AG04449 (cell line): Measurements from ENCODE around the gene KRT1.

Experiments
- CTCF ChIA-PET: fragments of 350-600 bp; formaldehyde crosslinking; extraction: SDS; loops from one replicate; lab custom pipeline; 2021; ENCODE audit warnings: antibody characterized with exemption; lab: Yijun Ruan, JAX
- POLR2A ChIA-PET: fragments of 400-600, 350-600 bp; formaldehyde crosslinking; extraction: SDS; loops from one replicate; lab custom pipeline; 2020; ENCODE audit warnings: antibody characterized with exemption, inconsistent platforms; lab: Yijun Ruan, JAX
- DNase-seq: peaks from one replicate; pipeline ENCODE4 v3.0.0-alpha.2; 2010; ENCODE audit warnings: low read depth, low spot score
- H3K4me3 ChIP-seq: 2 replicates; pipeline ENCODE4 v1.5.1; 2011; ENCODE audit warnings: low read depth, mild to moderate bottlenecking, control low read depth, low read length
- CTCF ChIP-seq: IDR thresholded peaks from one replicate; pipeline ENCODE4 v1.5.1; 2011; ENCODE audit warnings: mild to moderate bottlenecking, moderate library complexity, low read length, control low read depth, inconsistent platforms; ENCODE audit not compliant: insufficient read depth; ENCODE audit errors: missing control alignments

The KRT1 gene

GRCh38 chr12:52631676-52632459, 48.3 kb downstream of the KRT1 start:
- no peak overlapping the region for H3K4me3 ChIP-seq
- no peak for TF ChIP-seq CTCF
- ChIA-PET POLR2A (no interaction called here), CTCF (no interaction called here)
- DNase-seq, result no peak

- CTCF ChIA-PET, result no interaction called here
- DNase-seq, result no peak
- POLR2A ChIA-PET, result no interaction called here
- H3K4me3 ChIP-seq, result no peak overlapping the region
- TF ChIP-seq CTCF, result no peak
These were observed 48.9 kb downstream of the KRT1 start for GRCh38 chr12:52631264-52631663.

GRCh38 chr12:52630599-52631200, 49.5 kb downstream of the KRT1 start:
- no peak for DNase-seq
- POLR2A ChIA-PET, result no interaction called here

GRCh38 chr12:52630008-52630500, 50.2 kb downstream of the KRT1 start:
- DNase-seq, result no peak
- H3K4me3 ChIP-seq, result no peak overlapping the region
- ChIA-PET POLR2A (no interaction called here), CTCF (no interaction called here)
- TF ChIP-seq CTCF, result no peak

More at GRCh38 chr12:52630599-52631200, 49.5 kb downstream of the KRT1 start:
- no peak for TF ChIP-seq CTCF
- CTCF ChIA-PET, result no interaction called here
- H3K4me3 ChIP-seq, result no peak overlapping the region

GRCh38 chr12:52629281-52630007, 50.8 kb downstream of the KRT1 start:
- POLR2A ChIA-PET, result no interaction called here
- no peak for TF ChIP-seq CTCF
- CTCF ChIA-PET, result no interaction called here
- H3K4me3 ChIP-seq, result no peak overlapping the region
- DNase-seq, result no peak

- POLR2A ChIA-PET, result no interaction called here
- no peak for TF ChIP-seq CTCF
- no peak overlapping the region for H3K4me3 ChIP-seq
- CTCF ChIA-PET, result no interaction called here
- DNase-seq, result no peak
These were observed 51.4 kb downstream of the KRT1 start for GRCh38 chr12:52628841-52629240.
